Esophagus squamous epithelium (tissue), 5 donors: ENCODE measurements around the gene ARMC7. TPM values are rescaled to one million over a fixed set of nuclear protein-coding genes. Genes with fewer than 3 reads are reported as not detected.
A peak's percentile ranks its signal among the peaks of the same experiment; 100 is the strongest.

Experiments used
- DNase-seq: peaks from one replicate; lab custom pipeline; 2025; lab: John Stamatoyannopoulos, UW
- H3K27ac ChIP-seq, 4 donors: fragments of 200-600 bp; sonication (generic); one replicate each; pipeline ENCODE4 v1.5.1; 2016 to 2019; ENCODE audit warnings: mild to moderate bottlenecking in 1 of 4
- H3K27me3 ChIP-seq, 4 donors: fragments of 200-600 bp; sonication (generic); 1 replicate in 3 of 4; 2 replicates in 1 of 4; pipeline versions ENCODE4 v1.5.1 to v1.6.0; 2017 to 2021; ENCODE audit warnings: antibody characterized with exemption in 1 of 4
- H3K36me3 ChIP-seq, 3 donors: fragments of 200-600 bp; sonication (generic); one replicate each; pipeline ENCODE4 v1.5.1; 2016 to 2019
- H3K4me1 ChIP-seq, 3 donors: fragments of 200-600 bp; sonication (generic); one replicate each; pipeline ENCODE4 v1.5.1; 2017 to 2019
- H3K4me3 ChIP-seq, 4 donors: fragments of 200-600 bp; sonication (generic); 1 replicate in 3 of 4; 2 replicates in 1 of 4; pipeline ENCODE4 v1.5.1; 2016 to 2019; ENCODE audit warnings: mild to moderate bottlenecking in 2 of 4, moderate library complexity in 1 of 4
- H3K9me3 ChIP-seq, 3 donors: fragments of 200-600 bp; sonication (generic); one replicate each; pipeline ENCODE4 v1.5.1; 2016 to 2019
- POLR2A ChIP-seq, 4 donors: fragments of 450-650 bp; IDR thresholded peaks; one replicate each; pipeline ENCODE4 v1.6.1; 2017; ENCODE audit warnings: antibody characterized with exemption in 4 of 4, mild to moderate bottlenecking in 4 of 4, moderate library complexity in 3 of 4
- WGBS, 2 donors: methylation state at CpG; one replicate each; pipeline ENCODE4 v1.1.5; 2018; 5-methylcytosine and 5-hydroxymethylcytosine counted together
- intact Hi-C: fragments of 100-400 bp; cut with DNase I; formaldehyde crosslinking; loops from one replicate; pipeline ENCODE4 v1.15.0; 2022
- total RNA-seq, 4 donors: library from RNA; depleted of rRNA; stranded (reverse); fragments of >200 nt; gene quantifications; one replicate each; pipeline ENCODE4 v1.1.0, GENCODE V29; 2016
- TF ChIP-seq, protein P1 (sequence below), 6 experiments: fragments of 450-650 bp in 4 of 6; fragments of 200-600 bp in 2 of 6; sonication (generic) in 2 of 6; IDR thresholded peaks; one replicate each; pipeline ENCODE4 v1.5.1; 2016 to 2019; ENCODE audit warnings: antibody characterized with exemption in 6 of 6, mild to moderate bottlenecking in 4 of 6, moderate library complexity in 4 of 6
- donor health status: DM: yes; HTN: yes; CAD: no.

Gene ARMC7
- total RNA-seq, 4 donors from 2014 or later: 4.0 to 9.1 (median 5.3) TPM

- Histone ChIP-seq H3K9me3 (no peaks in the 10 kb centered on the region), H3K27ac (no peak overlapping the region), H3K36me3 (peaks cover 3 to 63% (median 22%) of the 10 kb centered on the region in 3 donors), H3K27me3 (no peaks in the 10 kb centered on the region), H3K4me3 (no peak overlapping the region), H3K4me1 (peaks cover 0 to 29% (median 0%) of the 10 kb centered on the region in 3 donors)
- TF ChIP-seq, protein P1, sequence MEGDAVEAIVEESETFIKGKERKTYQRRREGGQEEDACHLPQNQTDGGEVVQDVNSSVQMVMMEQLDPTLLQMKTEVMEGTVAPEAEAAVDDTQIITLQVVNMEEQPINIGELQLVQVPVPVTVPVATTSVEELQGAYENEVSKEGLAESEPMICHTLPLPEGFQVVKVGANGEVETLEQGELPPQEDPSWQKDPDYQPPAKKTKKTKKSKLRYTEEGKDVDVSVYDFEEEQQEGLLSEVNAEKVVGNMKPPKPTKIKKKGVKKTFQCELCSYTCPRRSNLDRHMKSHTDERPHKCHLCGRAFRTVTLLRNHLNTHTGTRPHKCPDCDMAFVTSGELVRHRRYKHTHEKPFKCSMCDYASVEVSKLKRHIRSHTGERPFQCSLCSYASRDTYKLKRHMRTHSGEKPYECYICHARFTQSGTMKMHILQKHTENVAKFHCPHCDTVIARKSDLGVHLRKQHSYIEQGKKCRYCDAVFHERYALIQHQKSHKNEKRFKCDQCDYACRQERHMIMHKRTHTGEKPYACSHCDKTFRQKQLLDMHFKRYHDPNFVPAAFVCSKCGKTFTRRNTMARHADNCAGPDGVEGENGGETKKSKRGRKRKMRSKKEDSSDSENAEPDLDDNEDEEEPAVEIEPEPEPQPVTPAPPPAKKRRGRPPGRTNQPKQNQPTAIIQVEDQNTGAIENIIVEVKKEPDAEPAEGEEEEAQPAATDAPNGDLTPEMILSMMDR (IDR thresholded peaks at IDR 0.05): no peak
- TF ChIP-seq POLR2A (IDR thresholded peaks at IDR 0.05): no peak
- 76 to 79% methylated on average over 3 of the region's 3 CpGs for WGBS, 2 donors
- DNase-seq: no peak
- intact Hi-C loops: no loop called here
Observed at GRCh38 chr17:75146592-75146991, 36.8 kb downstream of the ARMC7 start.

DNA sequence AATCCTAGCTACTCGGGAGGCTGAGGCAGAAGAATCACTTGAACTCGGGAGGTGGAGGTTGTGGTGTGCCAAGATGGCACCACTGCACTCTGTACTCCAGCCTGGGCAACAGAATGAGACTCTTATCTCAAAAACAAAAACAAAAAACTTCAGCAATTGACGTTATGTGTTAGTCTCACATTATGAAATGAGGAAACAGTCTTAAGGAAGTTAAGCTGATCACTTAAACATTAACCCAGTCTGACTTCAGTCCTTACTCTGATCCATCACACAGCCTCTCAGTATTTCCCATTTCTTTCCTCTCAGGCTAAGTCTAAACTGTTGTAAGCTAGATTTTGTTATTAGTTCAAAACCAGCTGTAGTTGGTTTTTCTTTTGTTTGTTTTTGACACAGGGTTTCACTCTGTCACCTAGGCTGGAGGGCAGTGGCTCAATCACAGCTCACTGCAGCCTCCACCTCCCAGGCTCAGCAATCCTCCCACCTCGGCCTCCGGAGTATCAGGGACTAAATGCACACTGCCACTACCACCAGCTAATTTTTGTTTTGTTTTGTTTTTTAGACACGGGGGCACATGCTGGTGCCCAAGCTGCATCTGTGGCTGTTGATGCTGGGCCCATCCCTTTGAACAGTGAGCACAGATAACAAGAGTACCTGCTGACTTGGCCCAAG lies 38.2 kb downstream of the ARMC7 start:
- no peaks in the 10 kb centered on the region for H3K27me3 ChIP-seq
- TF ChIP-seq, protein P1 (IDR thresholded peaks at IDR 0.05): no peak
- no peak for TF ChIP-seq POLR2A (IDR thresholded peaks at IDR 0.05)
- WGBS, 2 donors: 78 to 85% methylated on average over 5 to 6 of the region's 6 CpGs
- peaks cover 4 to 30% (median 6%) of the 10 kb centered on the region in 3 donors for H3K4me1 ChIP-seq
- H3K9me3 ChIP-seq: no peaks in the 10 kb centered on the region
- DNase-seq: no peak
- peaks cover 0 to 56% (median 22%) of the 10 kb centered on the region in 3 donors for H3K36me3 ChIP-seq
- H3K27ac ChIP-seq: no peak overlapping the region
- intact Hi-C loops: no loop called here
- H3K4me3 ChIP-seq: no peak overlapping the region

- TF ChIP-seq POLR2A (IDR thresholded peaks at IDR 0.05): no peak
- TF ChIP-seq, protein P1 (IDR thresholded peaks at IDR 0.05): no peak
- DNase-seq: no peak
- H3K27me3 ChIP-seq: no peaks in the 10 kb centered on the region
- 75 to 83% methylated on average over 6 of the region's 6 CpGs for WGBS, 2 donors
- intact Hi-C loops: no loop called here
- peaks cover 18 to 50% (median 19%) of the 10 kb centered on the region in 3 donors for H3K4me1 ChIP-seq
- no peak overlapping the region for H3K27ac ChIP-seq
- no peak overlapping the region for H3K4me3 ChIP-seq
- peaks cover 0 to 17% (median 5%) of the 10 kb centered on the region in 3 donors for H3K36me3 ChIP-seq
- no peaks in the 10 kb centered on the region for H3K9me3 ChIP-seq
Observed at GRCh38 chr17:75151930-75152329, 42.2 kb downstream of the ARMC7 start.

DNA sequence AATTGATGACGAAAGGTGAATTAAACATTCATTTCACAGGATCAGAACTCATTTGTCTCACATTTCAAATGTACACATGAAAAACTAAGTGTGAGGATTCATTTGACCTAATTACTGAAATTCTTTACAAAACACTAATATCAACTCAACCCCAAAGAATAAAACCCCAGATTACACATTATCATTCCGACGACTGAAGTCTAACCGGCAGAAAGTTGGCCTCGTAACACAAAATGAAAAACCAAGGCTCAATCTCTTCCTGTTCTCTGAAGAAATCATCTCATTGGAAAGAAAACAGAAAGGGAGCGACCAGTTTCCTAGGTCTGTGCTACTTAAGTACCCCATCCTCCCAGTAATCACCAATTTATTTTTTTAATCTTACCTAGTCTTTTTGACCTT lies 42.8 kb downstream of the ARMC7 start:
- Histone ChIP-seq H3K36me3 (peaks cover 0 to 11% (median under 1%) of the 10 kb centered on the region in 3 donors), H3K27ac (peak overlapping the region in 1 of 4 donors; percentile 83), H3K4me3 (peak overlapping the region in 3 of 4 donors; percentile 74 to 99 (median 75)), H3K27me3 (no peaks in the 10 kb centered on the region), H3K9me3 (no peaks in the 10 kb centered on the region), H3K4me1 (peaks cover 18 to 50% (median 19%) of the 10 kb centered on the region in 3 donors)
- no peak for DNase-seq
- TF ChIP-seq, protein P1 (IDR thresholded peaks at IDR 0.05): no peak
- no peak for TF ChIP-seq POLR2A (IDR thresholded peaks at IDR 0.05)
- WGBS, 2 donors: 60 to 77% methylated on average over 6 of the region's 6 CpGs
- intact Hi-C loops: no loop called here
